Astrocyte of the hippocampus (primary cell): ENCODE results near the gene KRT79.
"Not testable (repeated sequence)": the region's sequence is repeated elsewhere in the genome, so short reads cannot be mapped to it uniquely, and the experiment has no call there.

Experiments
- DNase-seq: peaks from one replicate; pipeline ENCODE4 v3.0.0; 2011; ENCODE audit warnings: low read depth, low spot score

Gene KRT79

GRCh38 chr12:52806821-52807543, 27.1 kb downstream of the KRT79 start:
- DNase-seq, result no peak

- no peak for DNase-seq
Observed at GRCh38 chr12:52806169-52806811, 27.8 kb downstream of the KRT79 start.

GRCh38 chr12:52805739-52806138, 28.4 kb downstream of the KRT79 start:
- DNase-seq, result no peak

- DNase-seq, result no peak
Observed at GRCh38 chr12:52805000-52805399, 29.1 kb downstream of the KRT79 start.

GRCh38 chr12:52802442-52802841, 31.7 kb downstream of the KRT79 start:
- DNase-seq, result no peak

- no peak for DNase-seq
Observed at GRCh38 chr12:52801773-52802172, 32.3 kb downstream of the KRT79 start.

GRCh38 chr12:52800259-52800917, 33.7 kb downstream of the KRT79 start:
- no peak for DNase-seq

GRCh38 chr12:52799505-52800211, 34.5 kb downstream of the KRT79 start:
- DNase-seq, result no peak

GRCh38 chr12:52798671-52799504, 35.2 kb downstream of the KRT79 start:
- peak; percentile 12 for DNase-seq

- DNase-seq, result no peak
Observed at GRCh38 chr12:52798003-52798670, 36.0 kb downstream of the KRT79 start.

- no peak for DNase-seq
Observed at GRCh38 chr12:52797529-52797894, 36.6 kb downstream of the KRT79 start.

- no peak for DNase-seq
Observed at GRCh38 chr12:52796839-52797528, 37.1 kb downstream of the KRT79 start.

- DNase-seq, result no peak
Observed at GRCh38 chr12:52796429-52796794, 37.7 kb downstream of the KRT79 start.

GRCh38 chr12:52795694-52796428, 38.2 kb downstream of the KRT79 start, which contains the start of gene KRT3:
Gene KRT3, minus strand, starts transcription at chr12:52796117. Its CDS starts 75 bp downstream, at chr12:52796042.
- no peak for DNase-seq

GRCh38 chr12:52795332-52795674, 38.8 kb downstream of the KRT79 start:
- not testable (repeated sequence) for DNase-seq

GRCh38 chr12:52794479-52795331, 39.4 kb downstream of the KRT79 start:
- DNase-seq, result no peak

- no peak for DNase-seq
Observed at GRCh38 chr12:52792185-52793029, 41.7 kb downstream of the KRT79 start.
